CD8-positive, alpha-beta memory T cell (primary cell): Measurements from ENCODE around the gene PAPOLB. TPM values are rescaled to one million over a fixed set of nuclear protein-coding genes. Genes with fewer than 3 reads are reported as not detected.

ENCODE experiments used
- CTCF ChIA-PET: fragments of 350-600 bp; sonication (Branson Sonifier 250); formaldehyde crosslinking; loops from one replicate; lab custom pipeline; 2021; ENCODE audit warnings: antibody characterized with exemption; lab: Charles Lee
- POLR2A ChIA-PET: fragments of 350-600 bp; sonication (Branson Sonifier 250); formaldehyde crosslinking; loops from one replicate; lab custom pipeline; 2021; ENCODE audit warnings: antibody characterized with exemption; lab: Charles Lee
- DNase-seq, 5 donors: peaks; one replicate each; pipeline versions ENCODE4 v3.0.0 to v3.0.0-alpha.2; 2020 to 2022; ENCODE audit warnings: mixed read lengths in 1 of 5
- H3K27ac ChIP-seq: one replicate; pipeline ENCODE4 v1.7.0; 2013; ENCODE audit warnings: low read depth, mild to moderate bottlenecking, low read length, moderate library complexity
- H3K27me3 ChIP-seq: 2 replicates; pipeline ENCODE4 v1.7.0; 2013; ENCODE audit warnings: low read length, mild to moderate bottlenecking; ENCODE audit not compliant: insufficient read depth, poor library complexity, severe bottlenecking
- H3K36me3 ChIP-seq: 2 replicates; pipeline ENCODE4 v1.7.0; 2013; ENCODE audit warnings: mild to moderate bottlenecking, low read length, moderate library complexity; ENCODE audit not compliant: insufficient read depth
- H3K4me1 ChIP-seq: 2 replicates; pipeline ENCODE4 v1.7.0; 2013; ENCODE audit warnings: mild to moderate bottlenecking, low read length, moderate library complexity; ENCODE audit not compliant: insufficient read depth
- H3K4me3 ChIP-seq: 2 replicates; pipeline ENCODE4 v1.7.0; 2013; ENCODE audit warnings: mild to moderate bottlenecking, low read length
- H3K9me3 ChIP-seq: 2 replicates; pipeline ENCODE4 v1.7.0; 2013; ENCODE audit warnings: mild to moderate bottlenecking, low read length
- H3K27ac Mint-ChIP-seq, 8 donors: one replicate each; pipeline ENCODE4 v1.8.0; 2020 to 2021; ENCODE audit warnings: mixed read lengths in 8 of 8, mild to moderate bottlenecking in 6 of 8, inconsistent platforms in 3 of 8, moderate library complexity in 3 of 8
- H3K27me3 Mint-ChIP-seq, 2 donors: one replicate each; pipeline ENCODE4 v1.8.0; 2020 to 2021; ENCODE audit warnings: mixed read lengths in 2 of 2, mild to moderate bottlenecking in 1 of 2, moderate library complexity in 1 of 2
- H3K36me3 Mint-ChIP-seq, 3 donors: one replicate each; pipeline ENCODE4 v1.8.0; 2020 to 2021; ENCODE audit warnings: mixed read lengths in 3 of 3, inconsistent platforms in 1 of 3, mild to moderate bottlenecking in 1 of 3
- H3K4me1 Mint-ChIP-seq, 3 donors: one replicate each; pipeline ENCODE4 v1.8.0; 2020 to 2021; ENCODE audit warnings: mixed read lengths in 3 of 3, inconsistent platforms in 1 of 3, mild to moderate bottlenecking in 1 of 3
- H3K4me3 Mint-ChIP-seq, 7 donors: one replicate each; pipeline ENCODE4 v1.8.0; 2020 to 2021; ENCODE audit warnings: mixed read lengths in 7 of 7, mild to moderate bottlenecking in 6 of 7, moderate library complexity in 4 of 7, inconsistent platforms in 2 of 7
- H3K9me3 Mint-ChIP-seq, 5 donors: one replicate each; pipeline ENCODE4 v1.8.0; 2020 to 2022; ENCODE audit warnings: mixed read lengths in 5 of 5, mild to moderate bottlenecking in 3 of 5, moderate library complexity in 2 of 5, inconsistent platforms in 1 of 5
- polyA plus RNA-seq: library from polyadenylated mRNA; unstranded; fragments of 300-500 nt; fragmentation: Illumina TruSeq; gene quantifications from one replicate; pipeline ENCODE4 v1.2.3, GENCODE V29; 2021
- total RNA-seq, 2 experiments: library from RNA; stranded (reverse); gene quantifications; one replicate each; pipeline ENCODE4 v1.2.3, GENCODE V29; 2021

The PAPOLB gene
- total and polyA plus RNA-seq, 3 experiments from 2014 or later: not detected

GRCh38 chr7:4873071-4873944 is 11.5 kb upstream of the PAPOLB start:
- Mint-ChIP-seq H3K9me3 (peaks cover 0 to 2% (median 2%) of the 10 kb centered on the region in 5 donors), H3K36me3 (no peaks in the 10 kb centered on the region), H3K27ac (no peak overlapping the region), H3K4me1 (peaks cover 2 to 13% (median 5%) of the 10 kb centered on the region in 3 donors), H3K4me3 (peak overlapping the region in 1 of 7 donors; percentile 48), H3K27me3 (peaks cover 26 to 45% of the 10 kb centered on the region in 2 donors)
- H3K36me3 ChIP-seq: no peaks in the 10 kb centered on the region
- CTCF ChIA-PET: no interaction called here
- POLR2A ChIA-PET: no interaction called here
- no peak overlapping the region for H3K27ac ChIP-seq
- H3K9me3 ChIP-seq: no peaks in the 10 kb centered on the region
- H3K4me1 ChIP-seq: no peaks in the 10 kb centered on the region
- no peaks in the 10 kb centered on the region for H3K27me3 ChIP-seq
- no peak for DNase-seq
- no peak overlapping the region for H3K4me3 ChIP-seq

- Histone ChIP-seq H3K9me3 (no peaks in the 10 kb centered on the region), H3K4me3 (no peak overlapping the region), H3K4me1 (no peaks in the 10 kb centered on the region), H3K27me3 (no peaks in the 10 kb centered on the region), H3K27ac (no peak overlapping the region), H3K36me3 (no peaks in the 10 kb centered on the region)
- Mint-ChIP-seq H3K36me3 (no peaks in the 10 kb centered on the region), H3K27me3 (peaks cover 23 to 40% of the 10 kb centered on the region in 2 donors), H3K4me3 (no peak overlapping the region), H3K27ac (peak overlapping the region in 1 of 8 donors; percentile 36), H3K9me3 (peaks cover 0 to 2% (median 2%) of the 10 kb centered on the region in 5 donors), H3K4me1 (peaks cover 2 to 13% (median 5%) of the 10 kb centered on the region in 3 donors)
- POLR2A ChIA-PET: no interaction called here
- DNase-seq: no peak
- CTCF ChIA-PET: no interaction called here
Observed at GRCh38 chr7:4871930-4872675, 10.3 kb upstream of the PAPOLB start.

GRCh38 chr7:4871056-4871680 is 9.3 kb upstream of the PAPOLB start:
- no peak overlapping the region for H3K4me3 ChIP-seq
- H3K4me1 ChIP-seq: no peaks in the 10 kb centered on the region
- Mint-ChIP-seq H3K4me3 (no peak overlapping the region), H3K27ac (no peak overlapping the region), H3K4me1 (peaks cover 2 to 13% (median 5%) of the 10 kb centered on the region in 3 donors), H3K36me3 (no peaks in the 10 kb centered on the region), H3K9me3 (peaks cover 0 to 3% (median 2%) of the 10 kb centered on the region in 5 donors), H3K27me3 (peaks cover 23 to 45% of the 10 kb centered on the region in 2 donors)
- POLR2A ChIA-PET: no interaction called here
- no peaks in the 10 kb centered on the region for H3K36me3 ChIP-seq
- H3K27me3 ChIP-seq: no peaks in the 10 kb centered on the region
- DNase-seq: peak in 1 of 5 donors; percentile 3
- no peaks in the 10 kb centered on the region for H3K9me3 ChIP-seq
- H3K27ac ChIP-seq: no peak overlapping the region
- CTCF ChIA-PET: no interaction called here

GRCh38 chr7:4868493-4868892 is 6.7 kb upstream of the PAPOLB start:
- no peak overlapping the region for H3K27ac ChIP-seq
- Mint-ChIP-seq H3K27me3 (peaks cover 33 to 69% of the 10 kb centered on the region in 2 donors), H3K4me3 (no peak overlapping the region), H3K4me1 (peaks cover 2 to 13% (median 5%) of the 10 kb centered on the region in 3 donors), H3K9me3 (peaks cover 0 to 8% (median 2%) of the 10 kb centered on the region in 5 donors), H3K27ac (no peak overlapping the region), H3K36me3 (no peaks in the 10 kb centered on the region)
- POLR2A ChIA-PET: no interaction called here
- CTCF ChIA-PET: no interaction called here
- no peak for DNase-seq
- H3K27me3 ChIP-seq: no peaks in the 10 kb centered on the region
- H3K4me1 ChIP-seq: no peaks in the 10 kb centered on the region
- no peaks in the 10 kb centered on the region for H3K36me3 ChIP-seq
- H3K9me3 ChIP-seq: no peaks in the 10 kb centered on the region
- no peak overlapping the region for H3K4me3 ChIP-seq

- no peak for DNase-seq
- Mint-ChIP-seq H3K27ac (no peak overlapping the region), H3K9me3 (peaks cover 0 to 15% (median 5%) of the 10 kb centered on the region in 5 donors), H3K4me1 (peaks cover 2 to 5% (median 5%) of the 10 kb centered on the region in 3 donors), H3K27me3 (peaks cover 33 to 69% of the 10 kb centered on the region in 2 donors), H3K36me3 (peaks cover 0 to 2% (median 0%) of the 10 kb centered on the region in 3 donors), H3K4me3 (no peak overlapping the region)
- Histone ChIP-seq H3K9me3 (no peaks in the 10 kb centered on the region), H3K27ac (no peak overlapping the region), H3K27me3 (no peaks in the 10 kb centered on the region), H3K36me3 (no peaks in the 10 kb centered on the region), H3K4me1 (no peaks in the 10 kb centered on the region), H3K4me3 (no peak overlapping the region)
- ChIA-PET CTCF (no interaction called here), POLR2A (no interaction called here)
Observed at GRCh38 chr7:4866528-4867496, 5.0 kb upstream of the PAPOLB start.

- Histone ChIP-seq H3K27ac (no peak overlapping the region), H3K27me3 (peaks cover 6% of the 10 kb centered on the region), H3K4me3 (no peak overlapping the region), H3K4me1 (no peaks in the 10 kb centered on the region), H3K36me3 (no peaks in the 10 kb centered on the region), H3K9me3 (no peaks in the 10 kb centered on the region)
- ChIA-PET POLR2A (no interaction called here), CTCF (no interaction called here)
- DNase-seq: no peak
- Mint-ChIP-seq H3K27me3 (peaks cover 20 to 80% of the 10 kb centered on the region in 2 donors), H3K4me1 (peaks cover 0 to 5% (median 0%) of the 10 kb centered on the region in 3 donors), H3K27ac (peak overlapping the region in 1 of 8 donors; percentile 83), H3K36me3 (peaks cover 0 to 2% (median 0%) of the 10 kb centered on the region in 3 donors), H3K9me3 (peaks cover 0 to 15% (median 4%) of the 10 kb centered on the region in 5 donors), H3K4me3 (peak overlapping the region in 6 of 7 donors; percentile 21 to 68 (median 48))
Observed at GRCh38 chr7:4862156-4862555, 326 bp upstream of the PAPOLB start.

- H3K4me3 Mint-ChIP-seq: peak overlapping the region in 6 of 7 donors; percentile 0 to 68 (median 63)
- no peaks in the 10 kb centered on the region for H3K36me3 ChIP-seq
- peaks cover 0 to 14% (median 4%) of the 10 kb centered on the region in 5 donors for H3K9me3 Mint-ChIP-seq
- POLR2A ChIA-PET: no interaction called here
- no peak for DNase-seq
- CTCF ChIA-PET: no interaction called here
- H3K36me3 Mint-ChIP-seq: peaks cover 0 to 2% (median 0%) of the 10 kb centered on the region in 3 donors
- no peaks in the 10 kb centered on the region for H3K9me3 ChIP-seq
- H3K27ac Mint-ChIP-seq: peak overlapping the region in 2 of 8 donors; percentile 35 to 43
- H3K27ac ChIP-seq: no peak overlapping the region
- peaks cover 20 to 82% of the 10 kb centered on the region in 2 donors for H3K27me3 Mint-ChIP-seq
- H3K4me3 ChIP-seq: no peak overlapping the region
- no peaks in the 10 kb centered on the region for H3K4me1 ChIP-seq
- peaks cover 6% of the 10 kb centered on the region for H3K27me3 ChIP-seq
- H3K4me1 Mint-ChIP-seq: peaks cover 0 to 5% (median 0%) of the 10 kb centered on the region in 3 donors
Observed at GRCh38 chr7:4861227-4861626, 603 bp downstream of the PAPOLB start.
